ENCODE data around the gene ZNF451.

ZNF451 gene

DNA sequence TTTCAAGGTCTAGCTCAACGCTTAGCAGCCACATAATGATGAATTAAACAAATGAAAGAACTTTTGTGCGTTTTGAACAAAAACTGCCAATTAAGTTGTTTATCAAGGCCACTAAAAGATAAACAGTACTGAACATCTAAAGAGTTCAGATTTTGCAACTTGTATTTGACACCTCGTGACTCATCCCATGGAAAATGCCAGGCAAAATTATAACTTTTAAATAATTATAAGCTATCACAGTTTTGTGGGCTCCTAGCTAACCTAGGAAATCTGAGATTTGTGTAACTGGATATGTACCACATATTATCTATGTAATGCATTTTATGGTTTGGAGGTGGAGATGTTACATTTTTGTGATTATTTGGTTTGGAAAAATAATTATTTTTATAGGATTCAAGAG lies 72.5 kb downstream of the ZNF451 start:
- DNase-seq = no peak

DNA sequence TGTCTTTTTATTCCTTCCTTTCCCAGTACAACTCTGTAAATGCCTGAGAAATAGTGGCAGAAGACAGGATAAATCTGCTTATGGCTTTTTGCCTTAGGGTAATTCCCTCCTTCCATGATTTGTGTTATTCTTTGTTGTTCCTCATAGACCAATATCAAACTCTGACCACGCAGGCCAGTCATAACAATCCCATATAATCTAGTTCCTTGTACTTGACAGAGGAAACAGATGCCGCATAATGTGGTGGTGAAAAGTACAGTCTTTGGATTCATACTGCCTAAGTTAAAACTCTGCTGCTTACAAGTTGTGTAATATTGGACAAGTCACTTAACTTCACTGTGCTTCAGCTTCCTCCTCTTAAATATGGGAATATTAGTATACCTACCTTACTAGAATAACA lies 74.0 kb downstream of the ZNF451 start:
- DNase-seq = no peak

DNA sequence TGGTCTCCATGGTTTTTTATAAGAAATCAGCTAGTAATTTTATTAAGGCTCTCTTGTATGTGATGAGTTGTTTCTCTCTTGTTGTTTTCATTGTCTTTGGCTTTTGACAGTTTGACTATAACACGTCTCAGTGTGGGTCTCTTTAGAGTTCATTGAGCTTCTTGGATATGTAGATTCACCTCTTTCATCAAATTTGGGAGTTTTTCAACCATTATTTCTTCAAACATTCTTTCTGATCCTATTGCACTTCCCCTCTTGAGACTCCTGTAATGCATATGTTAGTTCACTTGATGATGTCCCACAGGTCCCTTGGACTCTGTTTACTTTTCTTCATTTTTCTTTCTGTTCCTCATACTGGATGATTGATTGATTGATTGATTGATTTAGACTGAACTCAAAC lies 75.1 kb downstream of the ZNF451 start:
- no peak for DNase-seq

DNA sequence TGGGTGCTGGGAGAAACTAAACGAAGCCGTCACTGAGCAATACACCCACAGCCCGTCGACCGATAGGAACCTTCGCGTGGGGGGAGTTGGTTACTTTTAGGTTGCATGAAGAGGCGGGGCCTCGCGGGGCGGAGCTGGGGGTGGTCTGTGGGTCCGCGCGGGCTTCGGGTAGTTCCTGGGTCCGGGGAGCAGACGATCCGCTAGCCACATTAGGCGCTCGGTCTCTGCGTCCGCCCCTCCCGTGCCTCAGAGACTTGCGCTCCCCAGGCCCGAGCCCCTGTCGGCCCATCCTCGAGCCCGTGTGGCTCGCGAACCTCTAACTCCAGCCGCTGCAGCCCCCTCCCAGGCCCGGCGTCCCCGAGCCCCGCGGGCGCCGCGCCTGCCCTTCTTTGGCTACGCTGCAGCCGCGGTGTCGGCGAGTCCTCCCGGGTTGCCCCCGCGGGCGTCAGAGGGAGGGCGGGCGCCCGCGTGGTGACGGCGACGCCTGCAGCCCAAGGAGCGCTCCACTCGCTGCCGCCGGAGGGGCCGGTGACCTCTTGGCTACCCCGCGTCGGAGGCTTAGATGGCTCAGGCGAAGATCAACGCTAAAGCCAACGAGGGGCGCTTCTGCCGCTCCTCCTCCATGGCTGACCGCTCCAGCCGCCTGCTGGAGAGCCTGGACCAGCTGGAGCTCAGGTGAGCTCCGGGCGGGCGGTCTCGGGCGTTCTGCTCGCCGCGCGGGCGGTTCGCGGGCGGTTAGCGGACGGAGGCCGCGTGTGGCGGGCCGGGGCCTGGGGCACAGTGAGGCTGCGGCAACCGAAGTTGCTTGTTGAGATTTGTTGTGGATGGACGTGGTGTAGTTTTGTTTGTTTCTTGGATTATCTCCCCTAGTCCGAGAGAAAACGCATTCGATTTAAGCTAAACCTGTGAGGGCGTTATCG lies 82.4 kb downstream of the ZNF451 start, which contains the start of gene BAG2:
Gene BAG2 (plus strand): TSS at position 191 of the 920 bp plus-strand sequence. CDS start 372 bp downstream, at position 563.
- peak; percentile 70 for DNase-seq

DNA sequence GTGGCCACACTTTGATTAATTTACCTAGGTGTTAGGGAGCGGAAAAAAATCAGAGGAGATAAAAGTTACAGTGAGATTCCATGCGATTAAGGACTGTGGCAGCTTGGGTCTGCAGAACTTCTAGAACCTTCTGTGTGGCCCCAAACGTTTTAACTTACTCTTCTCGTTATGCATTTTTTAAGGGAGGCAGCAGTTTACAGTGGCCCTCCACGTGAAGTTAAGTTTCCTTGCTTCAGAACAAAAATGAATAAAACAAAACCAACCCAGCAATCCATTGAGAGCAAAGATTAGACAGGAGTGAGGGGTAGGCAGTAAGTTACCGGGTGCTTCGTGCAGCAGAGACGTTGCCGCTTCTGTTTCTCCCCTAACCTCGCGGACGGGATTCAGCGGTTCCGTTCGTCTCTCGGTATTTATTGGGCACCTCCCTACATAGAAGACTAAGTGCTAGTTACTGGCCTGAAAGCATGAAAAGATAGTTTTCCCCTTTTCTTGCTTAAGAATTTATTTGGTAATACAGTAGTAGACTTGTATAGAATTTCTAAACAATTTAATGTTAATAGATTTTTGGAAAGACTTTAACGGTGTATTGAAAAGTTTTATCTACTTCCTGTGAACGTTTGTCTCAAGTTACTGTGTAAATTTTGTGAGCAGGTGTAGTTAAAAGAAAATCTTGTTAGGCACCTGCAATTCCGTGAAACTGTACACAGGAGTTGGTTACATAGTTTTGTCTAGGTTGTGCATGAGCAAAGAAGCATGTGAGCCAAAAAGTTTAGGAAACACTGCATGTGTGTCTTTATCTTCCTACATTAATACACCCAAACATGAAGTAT lies 83.3 kb downstream of the ZNF451 start:
- no peak for DNase-seq

DNA sequence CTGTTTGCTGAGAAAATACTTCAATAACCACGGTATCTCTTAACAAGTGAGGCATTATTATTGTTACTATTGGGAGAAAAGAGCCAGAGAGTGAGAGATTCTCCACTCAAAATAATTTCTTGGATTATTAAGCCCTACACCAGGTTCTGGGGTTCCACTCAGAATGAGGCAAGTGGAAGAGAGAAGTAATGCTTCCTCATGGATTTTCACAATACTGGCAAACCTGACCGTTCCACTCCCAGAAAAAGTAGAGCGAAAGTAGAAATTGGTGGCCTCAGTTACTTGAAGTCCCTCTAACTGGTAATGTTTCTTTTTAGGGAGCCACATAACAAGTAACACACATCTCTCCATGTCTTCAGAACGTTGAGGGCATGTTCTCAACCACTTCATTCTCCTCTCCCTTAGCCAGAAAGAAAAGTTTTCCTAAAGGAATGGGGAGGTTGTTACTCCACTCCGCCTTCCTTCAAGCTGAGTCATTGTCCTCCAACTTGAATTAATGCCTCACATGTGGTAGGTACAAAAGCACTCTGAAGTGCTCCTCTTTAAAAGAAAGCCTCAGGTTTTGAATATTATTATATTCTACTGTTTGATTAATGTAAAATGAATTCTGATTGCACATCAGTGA lies 84.0 kb downstream of the ZNF451 start:
- DNase-seq = no peak

DNA sequence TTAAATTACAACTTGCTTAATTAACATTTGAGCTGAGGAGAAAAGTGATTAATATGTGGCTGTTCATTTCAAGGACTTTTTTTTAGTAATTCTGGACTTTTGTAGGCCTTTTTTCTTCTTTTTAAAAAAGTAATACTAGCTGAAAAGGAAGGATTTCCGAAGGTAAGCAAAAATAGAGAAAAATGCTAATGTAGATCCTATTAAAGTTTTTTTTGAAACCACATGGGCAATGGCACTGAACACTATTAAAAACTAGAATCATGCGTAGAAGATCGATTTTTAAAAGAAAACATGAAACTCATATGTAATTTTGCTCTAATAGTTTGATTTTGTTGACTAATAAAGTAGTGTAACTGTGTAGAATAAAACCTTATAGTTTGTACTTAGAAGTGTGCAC lies 84.5 kb downstream of the ZNF451 start:
- no peak for DNase-seq

DNA sequence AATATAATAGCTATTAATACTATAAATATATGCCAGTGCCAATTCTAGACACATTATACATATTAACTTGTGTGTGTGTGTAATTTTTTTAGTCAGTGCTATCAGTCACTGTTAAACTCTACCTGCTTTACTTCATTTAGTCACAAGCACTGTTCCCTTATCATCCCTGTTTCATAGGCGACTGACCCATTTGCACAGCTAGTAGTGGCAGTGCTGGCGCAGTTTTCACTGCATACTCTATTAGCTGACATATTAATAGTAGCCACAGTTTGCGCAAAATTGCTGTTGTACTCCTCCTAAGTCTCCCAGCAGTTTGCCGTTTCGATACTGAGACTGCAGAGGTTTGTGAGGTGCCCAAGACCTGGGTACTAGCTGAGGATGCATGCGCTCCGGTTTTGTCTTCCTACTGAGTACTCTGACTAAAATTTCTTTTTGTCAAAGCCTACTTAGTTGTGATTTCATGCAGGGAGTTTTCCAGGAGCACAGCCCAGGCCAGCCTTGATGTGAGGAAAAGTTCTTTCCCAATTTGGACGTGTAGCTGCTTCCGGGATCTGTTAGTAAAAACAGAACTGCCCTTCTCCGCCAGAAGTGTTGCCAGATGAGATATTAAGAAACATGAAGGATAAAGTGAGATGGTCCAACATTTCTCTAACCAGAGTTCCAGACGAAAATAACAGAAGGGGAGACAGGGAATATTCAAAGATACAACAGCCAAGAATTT lies 87.7 kb downstream of the ZNF451 start:
- DNase-seq = no peak

DNA sequence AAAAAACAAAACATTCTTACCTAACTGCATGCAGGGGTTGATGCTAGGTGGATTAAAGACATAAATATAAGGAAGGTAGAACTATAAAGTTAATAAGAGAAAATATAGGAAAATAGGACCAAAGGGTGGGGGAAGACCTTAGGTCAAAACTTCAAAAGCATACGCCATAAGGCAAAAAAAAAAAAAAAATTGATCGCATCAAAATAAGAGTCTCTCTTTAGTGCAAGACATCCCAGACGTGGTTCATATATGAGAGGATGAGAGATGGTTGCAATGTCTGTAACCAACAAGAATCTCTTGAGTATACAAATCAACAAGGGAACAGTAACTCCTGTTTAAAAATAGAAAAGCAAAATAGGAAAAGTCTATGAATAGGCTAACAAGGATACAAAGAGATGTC lies 90.6 kb downstream of the ZNF451 start:
- DNase-seq = no peak

DNA sequence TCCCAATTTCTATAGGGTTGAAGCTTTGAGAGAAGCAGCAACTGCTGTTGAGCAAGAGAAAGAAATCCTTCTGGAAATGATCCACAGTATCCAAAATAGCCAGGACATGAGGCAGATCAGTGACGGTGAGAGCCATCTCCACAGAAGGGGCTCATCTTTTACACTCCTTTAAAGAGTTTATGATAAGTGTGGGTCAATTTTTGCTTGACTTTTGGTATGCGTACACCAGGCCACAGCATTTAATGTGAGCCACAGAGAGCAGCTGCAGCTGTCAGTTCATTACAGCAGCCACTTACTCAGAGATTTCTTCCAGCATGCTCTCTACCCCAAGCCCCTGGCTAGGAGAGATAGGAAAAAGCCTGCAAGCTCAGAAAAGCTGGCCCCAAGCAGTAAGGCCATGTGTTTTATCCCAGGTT lies 92.0 kb downstream of the ZNF451 start:
- no peak for DNase-seq

DNA sequence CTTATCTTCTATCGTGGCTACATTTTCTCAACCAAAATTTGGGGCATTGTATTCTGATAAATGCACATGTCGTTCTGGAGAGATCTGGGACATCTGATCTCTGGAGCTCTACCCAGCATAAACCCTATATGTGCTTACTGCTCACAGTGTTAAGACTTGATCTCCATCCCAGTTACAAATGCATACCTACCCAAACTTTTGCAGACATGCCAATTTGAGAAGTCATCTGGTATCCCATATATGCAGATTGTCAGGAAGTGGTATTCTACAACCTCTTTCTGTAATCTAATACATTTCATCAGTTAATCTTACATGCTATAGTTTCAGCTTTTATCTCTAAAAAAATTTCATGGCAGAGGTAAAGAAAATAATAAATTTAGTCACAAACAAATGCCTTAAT lies 93.3 kb downstream of the ZNF451 start:
- no peak for DNase-seq

DNA sequence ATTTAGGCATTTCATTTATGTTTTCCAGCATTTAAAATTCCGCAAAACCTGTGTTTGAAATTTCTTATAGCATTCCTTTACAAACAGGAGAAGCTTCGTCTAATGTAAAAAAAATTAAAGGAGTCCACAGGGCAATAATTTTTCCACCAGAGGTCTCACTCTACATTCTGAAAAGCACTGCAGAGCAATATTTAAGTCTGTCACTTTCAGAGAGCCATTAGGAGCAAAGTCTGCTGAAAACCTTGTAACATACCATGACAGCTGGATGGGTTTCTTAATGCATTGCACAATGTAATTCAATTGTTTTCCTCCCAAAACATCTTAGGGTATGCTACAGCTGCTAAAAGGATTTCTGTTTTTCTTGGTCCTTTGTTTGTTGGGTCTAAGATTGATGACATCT lies 100.2 kb downstream of the ZNF451 start:
- no peak for DNase-seq

DNA sequence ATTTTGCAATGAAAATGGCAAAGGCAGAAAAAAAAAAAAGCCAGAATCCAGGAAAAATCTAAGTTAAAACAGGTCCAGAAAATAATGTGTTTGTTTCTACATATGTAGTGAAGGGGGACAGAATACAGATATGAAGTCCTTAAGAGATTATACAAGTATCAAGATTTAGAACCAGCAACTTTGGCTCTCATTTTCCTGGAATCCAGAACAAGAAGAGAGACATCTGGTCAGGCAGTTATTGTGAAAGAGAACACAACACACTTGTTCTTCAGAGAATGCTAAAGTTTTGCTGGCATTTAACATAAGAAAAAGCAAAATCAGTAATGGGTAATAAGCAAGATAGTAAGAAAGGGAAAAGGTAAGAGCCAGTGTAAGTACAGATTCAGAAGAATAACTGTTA lies 103.2 kb downstream of the ZNF451 start:
- DNase-seq = no peak

DNA sequence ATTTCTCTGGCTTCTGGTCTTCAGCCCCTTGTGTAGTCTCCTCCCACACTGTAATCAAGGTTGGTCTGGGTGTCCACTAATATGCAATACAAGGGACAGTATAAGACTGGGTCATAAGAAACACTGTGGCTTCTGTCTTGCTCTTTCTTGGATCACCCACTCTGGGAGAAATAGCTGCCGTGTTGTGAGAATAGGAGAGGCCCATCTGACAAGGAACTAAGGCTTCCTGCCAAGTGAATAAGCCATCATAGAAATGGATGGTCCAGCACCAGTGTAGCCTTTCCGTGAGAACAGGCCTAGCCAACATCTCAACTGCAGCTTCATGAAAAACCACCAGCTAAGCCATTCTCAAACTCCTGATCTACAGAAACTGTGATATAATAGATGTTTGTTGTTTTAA lies 105.5 kb downstream of the ZNF451 start:
- DNase-seq = no peak

DNA sequence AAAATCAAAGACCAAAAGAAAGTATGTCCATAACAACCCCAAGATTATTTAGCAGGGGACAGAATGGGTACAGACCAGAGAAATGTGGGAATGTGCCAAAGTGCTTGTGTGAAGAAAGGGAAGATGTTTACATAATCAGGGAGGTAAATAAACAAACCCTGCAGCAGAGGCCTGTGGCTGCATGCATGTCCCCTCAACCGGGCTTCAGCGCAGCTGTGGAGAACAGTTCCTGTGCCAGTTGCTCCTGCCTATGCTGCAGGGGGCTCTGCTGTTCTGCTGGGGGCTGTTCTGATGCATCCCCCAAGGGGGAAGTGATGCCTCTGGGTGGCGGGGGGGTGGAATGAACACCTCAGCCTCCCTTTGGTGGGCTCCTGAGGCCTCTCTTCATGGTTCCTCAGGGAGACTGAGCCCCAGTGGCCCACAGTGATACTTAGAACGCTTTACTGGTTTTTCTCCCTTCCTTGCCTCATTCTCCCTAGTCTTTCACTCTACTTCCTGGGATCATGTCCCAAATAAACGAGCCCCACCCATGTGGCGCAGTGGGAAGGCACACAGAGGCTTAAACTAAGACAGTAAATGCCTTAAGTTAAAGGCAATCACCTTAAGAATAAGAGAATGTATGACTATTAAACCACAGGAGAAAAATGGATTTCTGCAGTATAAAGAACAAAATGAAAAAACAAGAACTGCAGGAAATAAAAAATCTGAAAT lies 109.1 kb downstream of the ZNF451 start:
- no peak for DNase-seq

DNA sequence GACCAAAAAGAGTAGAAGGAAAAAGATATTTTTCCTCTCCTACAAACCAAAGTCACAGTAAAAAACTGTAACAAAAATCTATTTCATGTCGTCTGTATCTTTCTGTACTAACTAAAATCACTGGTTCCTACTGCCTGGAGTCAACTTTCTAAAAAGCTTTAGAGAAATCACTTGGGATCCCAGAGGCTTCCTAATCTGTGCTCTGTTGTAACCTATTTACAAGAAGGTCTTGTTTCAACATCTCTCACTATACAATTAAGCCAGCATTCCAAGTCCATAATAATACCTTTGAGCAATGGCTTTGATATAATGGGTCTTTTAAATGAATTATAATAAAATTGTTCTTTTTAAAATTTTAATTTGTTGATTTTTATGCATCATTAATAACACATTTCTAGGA lies 111.7 kb downstream of the ZNF451 start:
- DNase-seq = no peak

DNA sequence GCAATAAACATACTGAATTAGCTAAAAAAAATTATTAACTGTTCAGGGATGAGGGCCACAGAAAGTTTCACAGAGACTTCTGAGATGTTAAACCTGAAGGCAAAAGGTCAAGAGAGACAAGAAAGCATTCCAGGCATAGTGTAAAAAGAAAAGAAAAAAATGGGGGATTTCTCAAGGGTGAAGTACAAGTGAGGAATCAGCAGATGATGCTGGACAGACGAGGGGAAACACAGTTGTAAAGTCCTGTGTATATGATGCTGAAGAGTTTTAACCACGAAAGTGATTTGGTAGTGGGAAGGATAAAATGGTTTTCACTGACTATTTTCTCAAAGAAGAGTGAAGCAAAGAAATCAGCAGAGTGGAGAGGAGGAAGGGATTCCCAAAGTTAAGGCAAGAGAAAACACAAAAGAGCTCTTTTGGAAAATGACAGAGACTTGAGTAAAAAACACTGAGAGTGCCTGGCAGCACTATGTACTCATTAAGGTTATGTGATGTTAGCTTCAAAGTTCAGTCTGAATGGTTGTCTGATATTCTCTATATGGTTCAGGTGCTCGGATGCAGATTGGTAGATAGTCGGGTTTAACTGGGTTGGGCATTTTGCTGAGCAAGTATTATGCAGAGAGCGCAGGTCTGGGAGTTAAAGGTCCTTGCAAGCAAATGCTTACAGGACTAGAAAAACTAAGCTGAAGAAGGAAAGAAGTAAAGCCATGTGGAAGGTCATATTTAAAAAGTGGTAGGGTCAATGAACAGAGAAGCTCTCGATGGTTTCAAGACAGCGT lies 115.8 kb downstream of the ZNF451 start:
- DNase-seq = no peak

DNA sequence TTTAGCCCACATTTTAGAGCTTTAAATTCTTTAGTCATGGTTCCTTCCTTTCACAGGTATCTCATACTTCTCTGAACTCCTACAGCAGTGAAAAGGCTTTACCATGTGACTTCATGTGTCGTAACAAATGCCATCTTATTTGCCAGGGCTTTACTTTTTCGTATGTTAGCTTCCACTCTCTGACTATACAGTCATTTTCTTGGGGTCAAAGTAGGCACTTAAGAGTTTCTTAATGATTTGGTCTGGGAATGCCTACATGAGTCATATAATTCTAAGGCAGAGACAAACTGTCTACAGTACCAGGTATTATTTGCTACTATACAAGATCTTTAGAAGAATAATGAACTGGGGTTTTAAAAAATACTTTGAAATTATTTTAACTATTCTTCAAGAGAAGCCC lies 117.2 kb downstream of the ZNF451 start:
- no peak for DNase-seq

DNA sequence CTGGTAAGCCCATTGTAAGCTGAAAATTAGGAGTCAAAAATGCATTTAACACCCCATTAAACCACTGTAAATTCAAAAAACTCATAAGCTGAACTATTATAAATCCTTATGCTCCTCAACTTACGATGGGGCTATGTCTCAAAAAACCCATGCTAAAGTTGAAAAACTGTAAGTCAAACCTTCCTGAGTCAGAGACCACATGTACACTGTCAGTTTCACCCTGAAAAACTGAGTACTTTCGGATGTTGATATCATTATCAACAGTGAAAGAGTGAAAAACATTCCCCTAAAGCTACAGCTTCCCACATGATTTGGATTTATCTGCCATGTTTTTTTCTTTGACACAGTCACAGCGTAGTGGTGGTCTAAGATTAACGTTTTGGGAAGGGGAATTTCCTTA lies 117.9 kb downstream of the ZNF451 start:
- DNase-seq = no peak

DNA sequence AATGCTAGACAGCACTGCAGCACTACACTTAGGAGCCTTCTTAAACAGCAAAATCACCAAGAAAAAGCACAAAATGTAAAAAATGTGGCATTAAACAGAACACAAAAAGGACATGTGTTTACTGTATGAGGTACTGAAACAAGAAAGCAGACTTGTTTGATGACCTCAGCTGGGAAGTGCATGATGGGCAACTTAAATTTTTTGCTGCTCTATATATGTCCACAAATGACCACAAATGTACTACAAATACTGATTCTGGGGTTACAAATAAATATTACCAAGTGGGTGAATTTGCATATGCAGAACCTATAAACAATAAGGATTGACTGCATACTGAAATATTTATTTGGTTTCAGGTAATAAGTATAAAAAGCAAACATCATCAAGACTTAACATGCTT lies 119.0 kb downstream of the ZNF451 start:
- no peak for DNase-seq

DNA sequence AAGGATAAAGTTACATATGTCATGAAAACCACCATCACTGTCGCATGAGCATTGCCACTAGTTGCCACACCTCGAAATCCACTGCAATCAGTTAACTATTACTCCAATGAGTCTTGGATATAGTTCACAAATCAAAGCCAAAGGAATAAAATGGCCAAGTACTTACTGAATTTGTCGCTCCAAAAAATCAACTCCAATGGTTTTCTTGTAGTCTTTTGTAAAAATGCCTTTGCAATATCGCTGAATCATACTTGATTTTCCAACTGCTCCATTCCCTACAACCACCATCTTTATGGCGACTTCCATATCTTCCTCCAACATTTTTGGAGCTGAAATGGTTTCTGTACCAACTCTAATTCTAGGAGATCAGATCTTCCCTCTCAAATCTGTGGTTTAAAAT lies 120.1 kb downstream of the ZNF451 start:
- no peak for DNase-seq
